K562 (cell line): Measurements from ENCODE around the gene MYL4. TPM values are rescaled to one million over a fixed set of nuclear protein-coding genes. Genes with fewer than 3 reads are reported as not detected.

Source experiments
- ATF1 ChIP-seq, 2 experiments: fragments of 450-650 bp in 1 of 2; IDR thresholded peaks; 2 replicates each; pipeline ENCODE4 v1.6.1; 2016; ENCODE audit warnings: missing compliant biosample characterization in 1 of 2, missing genetic modification characterization in 1 of 2
- BRCA1 ChIP-seq, 2 experiments: fragments of 450-650 bp in 1 of 2; sonication (generic) in 1 of 2; formaldehyde crosslinking in 1 of 2; IDR thresholded peaks; 2 replicates each; pipeline versions ENCODE4 v1.5.0 to v1.6.1; 2017 to 2020; ENCODE audit warnings: mild to moderate bottlenecking in 1 of 2, missing genetic modification reagents in 1 of 2
- CREB1 ChIP-seq, 2 experiments: sonication (generic) in 1 of 2; formaldehyde crosslinking in 1 of 2; IDR thresholded peaks; 2 replicates each; pipeline versions ENCODE4 v1.6.1 to v1.8.0; 2012 to 2022; ENCODE audit warnings: inconsistent platforms in 1 of 2, mild to moderate bottlenecking in 1 of 2, missing genetic modification reagents in 1 of 2, moderate library complexity in 1 of 2
- CUX1 ChIP-seq: fragments of 200-800 bp; sonication (Bioruptor generic); IDR thresholded peaks from 2 replicates; pipeline ENCODE4 v1.6.1; 2016; ENCODE audit warnings: missing genetic modification characterization, missing compliant biosample characterization
- DEAF1 ChIP-seq: fragments of 450-650 bp; formaldehyde crosslinking; IDR thresholded peaks from 2 replicates; pipeline ENCODE4 v1.4.0; 2020; ENCODE audit warnings: mild to moderate bottlenecking, moderate library complexity
- DIDO1 ChIP-seq: fragments of 450-650 bp; IDR thresholded peaks from 2 replicates; pipeline ENCODE4 v1.6.1; 2016; ENCODE audit warnings: low read depth, missing biosample characterization, missing genetic modification characterization
- FOXA1 ChIP-seq: fragments of 450-650 bp; IDR thresholded peaks from 2 replicates; pipeline ENCODE4 v1.6.1; 2016; ENCODE audit warnings: mild to moderate bottlenecking, borderline replicate concordance
- GMEB1 ChIP-seq: fragments of 250-450 bp; sonication (Bioruptor Pico); IDR thresholded peaks from 2 replicates; pipeline ENCODE4 v1.4.0; 2020; ENCODE audit warnings: mild to moderate bottlenecking
- GTF2B ChIP-seq: IDR thresholded peaks from 2 replicates; pipeline ENCODE4 v1.6.1; 2011; ENCODE audit not compliant: insufficient read length; ENCODE audit errors: extremely low read depth
- NFRKB ChIP-seq: fragments of 450-650 bp; IDR thresholded peaks from 2 replicates; pipeline ENCODE4 v1.6.1; 2016; ENCODE audit warnings: low read depth
- NR0B1 ChIP-seq: fragments of 450-650 bp; IDR thresholded peaks from one replicate; pipeline ENCODE4 v1.6.1; 2018; ENCODE audit warnings: mild to moderate bottlenecking, moderate library complexity; ENCODE audit not compliant: partially characterized antibody
- POU5F1 ChIP-seq: fragments of 150-350 bp; IDR thresholded peaks from 2 replicates; pipeline ENCODE4 v1.6.1; 2014; ENCODE audit warnings: borderline replicate concordance, low read length, low read depth, mild to moderate bottlenecking; ENCODE audit not compliant: partially characterized antibody
- SETDB1 ChIP-seq: IDR thresholded peaks from one replicate; pipeline ENCODE4 v1.6.1; 2012; ENCODE audit warnings: low read length, control low read depth, inconsistent platforms
- SPI1 ChIP-seq: IDR thresholded peaks from 2 replicates; pipeline ENCODE4 v1.6.1; 2011; ENCODE audit warnings: low read depth, low read length, control low read depth, borderline replicate concordance
- TAF15 ChIP-seq: fragments of 200-400 bp; formaldehyde crosslinking; IDR thresholded peaks from 2 replicates; pipeline ENCODE4 v1.6.1; 2017; ENCODE audit warnings: mild to moderate bottlenecking, low read depth, low read length, moderate library complexity
- ZNF561 ChIP-seq: fragments of 450-650 bp; formaldehyde crosslinking; conservative IDR thresholded peaks from 2 replicates; pipeline ENCODE4 v1.4.0; 2020; ENCODE audit warnings: mild to moderate bottlenecking, moderate library complexity
- polyA plus RNA-seq, 8 experiments: library from polyadenylated mRNA; depleted of rRNA in 4 of 8; stranded (reverse) in 5 of 8; unstranded in 3 of 8; fragments of >200 nt; fragmentation: Nextera tagmentation in 2 of 8; fragmentation: Illumina TruSeq in 1 of 8; extraction: Ambion mirVana in 2 of 8; extraction: Trizol in 1 of 8; gene quantifications; 2 replicates each; pipeline versions ENCODE4 v1.2.1 to v1.2.3, GENCODE V29; 2011 to 2014; ENCODE audit warnings: inconsistent platforms in 1 of 8, missing spikeins in 1 of 8
- total RNA-seq, 7 experiments: library from RNA; depleted of rRNA in 6 of 7; stranded (reverse); fragments of >200 nt in 6 of 7; fragmentation: Illumina TruSeq in 2 of 7; extraction: Trizol in 2 of 7; gene quantifications; 2 replicates each; pipeline versions ENCODE4 v1.2.1 to v1.2.3, GENCODE V29; 2011 to 2021; ENCODE audit warnings: low replicate concordance in 1 of 7

Gene MYL4
- total and polyA plus RNA-seq, 9 of the 15 experiments (the other 6 are each of a cell fraction or from before 2014, with no cell fraction given): 117 to 423 (median 221) TPM

GRCh38 chr17:47239967-47240651 lies 31.0 kb downstream of the MYL4 start (continued):
- TF ChIP-seq DEAF1 (CRISPR knock-in tag) (no peak), ATF1 (CRISPR knock-in tag; IDR thresholded peaks at IDR 0.05) (no peak), ATF1 (tag; IDR thresholded peaks at IDR 0.05) (no peak), NFRKB (0 out of 2 replicates have a peak, but pooled peaks have one; percentile 50), POU5F1 (no peak), DIDO1 (no peak), FOXA1 (no peak), TAF15 (no peak), SPI1 (peak; percentile 67; the same call in 1 of the 2 replicates), ZNF561 (CRISPR knock-in tag) (no peak), CUX1 (CRISPR knock-in tag) (no peak), CREB1 (IDR thresholded peaks at IDR 0.05) (no peak), CREB1 (CRISPR knock-in tag; IDR thresholded peaks at IDR 0.05) (no peak), BRCA1 (IDR thresholded peaks at IDR 0.05) (no peak), BRCA1 (CRISPR knock-in tag; IDR thresholded peaks at IDR 0.05) (no peak), GMEB1 (CRISPR knock-in tag) (no peak), GTF2B (no peak), NR0B1 (no peak), SETDB1 (no peak)
